Right lobe of liver (tissue), 6 donors: ENCODE measurements around the gene ZSWIM5. TPM values are rescaled to one million over a fixed set of nuclear protein-coding genes. Genes with fewer than 3 reads are reported as not detected.
A peak's percentile ranks its signal among the peaks of the same experiment; 100 is the strongest.

ENCODE experiments used
- ATAC-seq, 4 donors: fragments of 200-7000 bp; cut with Tn5 transposase; one replicate each; pipeline ENCODE4 v1.9.1; 2020; ENCODE audit warnings: mild to moderate bottlenecking in 4 of 4, moderate library complexity in 4 of 4
- DNase-seq, 3 donors: peaks; one replicate each; pipeline ENCODE4 v3.0.0-alpha.2; 2020
- H3K27ac ChIP-seq, 3 donors: fragments of 200-600 bp; one replicate each; pipeline ENCODE4 v1.8.0; 2022
- H3K27me3 ChIP-seq, 2 donors: fragments of 200-600 bp; one replicate each; pipeline ENCODE4 v1.8.0; 2022
- H3K36me3 ChIP-seq, 4 donors: fragments of 200-600 bp; sonication (generic) in 1 of 4; one replicate each; pipeline versions ENCODE4 v1.5.1 to v1.8.0; 2017 to 2022; ENCODE audit warnings: control low read depth in 1 of 4
- H3K4me1 ChIP-seq, 4 donors: fragments of 200-600 bp; sonication (generic) in 1 of 4; one replicate each; pipeline versions ENCODE4 v1.5.1 to v1.8.0; 2017 to 2022; ENCODE audit warnings: control low read depth in 1 of 4
- H3K4me3 ChIP-seq, 3 donors: fragments of 200-600 bp; one replicate each; pipeline ENCODE4 v1.8.0; 2022
- H3K9me3 ChIP-seq, 4 donors: fragments of 200-600 bp; sonication (generic) in 1 of 4; one replicate each; pipeline versions ENCODE4 v1.5.1 to v1.8.0; 2017 to 2022; ENCODE audit warnings: control low read depth in 1 of 4
- CTCF ChIP-seq, 4 donors: fragments of 200-600 bp in 3 of 4; fragments of 450-650 bp in 1 of 4; IDR thresholded peaks; one replicate each; pipeline versions ENCODE4 v1.5.1 to v1.8.0; 2016 to 2022; ENCODE audit warnings: antibody characterized with exemption in 4 of 4, mild to moderate bottlenecking in 2 of 4
- POLR2A ChIP-seq: fragments of 450-650 bp; IDR thresholded peaks from one replicate; pipeline ENCODE4 v1.6.1; 2017; ENCODE audit warnings: antibody characterized with exemption, mild to moderate bottlenecking
- WGBS: methylation state at CpG from one replicate; pipeline ENCODE4 v1.1.6; 2018; ENCODE audit warnings: low coverage, low lambda C conversion rate; ENCODE audit not compliant: insufficient coverage; ENCODE audit errors: missing lambda C conversion rate; 5-methylcytosine and 5-hydroxymethylcytosine counted together
- intact Hi-C, 2 donors: fragments of 100-400 bp; cut with DNase I; formaldehyde crosslinking; loops; one replicate each; pipeline versions ENCODE4 v1.11.2 to v1.14.1; 2022
- total RNA-seq, 6 experiments: library from RNA; depleted of rRNA in 2 of 6; stranded (reverse); fragments of >200 nt in 2 of 6; fragmentation: NEBNext Ultra II Directional in 3 of 6; extraction: Animal tissue kit (Norgen Biotek cat#: 25700) in 3 of 6; gene quantifications; one replicate each; pipeline versions ENCODE4 v1.1.0 to v1.2.4, GENCODE V29; 2016 to 2023
- donor health status: DM: no; HTN: yes; CAD: no.
- donor health status: DM: no; HTN: no; CAD: no.
- donor health status: DM: no; HTN: no; CAD: no.
- donor health status: DM: no; HTN: yes; CAD: no.
- donor health status: DM: no; HTN: yes; CAD: no.

Gene ZSWIM5
- total RNA-seq, 6 experiments from 2014 or later, result 0.18 to 0.46 (median 0.31) TPM

GRCh38 chr1:45205011-45205909 is 1.1 kb downstream of the ZSWIM5 start:
- TF ChIP-seq POLR2A, result no peak
- no peak for TF ChIP-seq CTCF (IDR thresholded peaks at IDR 0.05)
- no peak overlapping the region for H3K27ac ChIP-seq
- WGBS, result 5% methylated on average over 19 of the region's 43 CpGs
- intact Hi-C loops, result no loop called here
- H3K4me1 ChIP-seq, result peaks cover 0 to 5% (median 2%) of the 10 kb centered on the region in 4 donors
- no peaks in the 10 kb centered on the region for H3K9me3 ChIP-seq
- H3K4me3 ChIP-seq, result peak overlapping the region in 2 of 3 donors; percentile 5 to 76
- no peaks in the 10 kb centered on the region for H3K27me3 ChIP-seq
- H3K36me3 ChIP-seq, result no peaks in the 10 kb centered on the region
- peak; percentile 45 to 69 (median 53) for DNase-seq
- ATAC-seq, result peak; percentile 44 to 59 (median 50)

DNA sequence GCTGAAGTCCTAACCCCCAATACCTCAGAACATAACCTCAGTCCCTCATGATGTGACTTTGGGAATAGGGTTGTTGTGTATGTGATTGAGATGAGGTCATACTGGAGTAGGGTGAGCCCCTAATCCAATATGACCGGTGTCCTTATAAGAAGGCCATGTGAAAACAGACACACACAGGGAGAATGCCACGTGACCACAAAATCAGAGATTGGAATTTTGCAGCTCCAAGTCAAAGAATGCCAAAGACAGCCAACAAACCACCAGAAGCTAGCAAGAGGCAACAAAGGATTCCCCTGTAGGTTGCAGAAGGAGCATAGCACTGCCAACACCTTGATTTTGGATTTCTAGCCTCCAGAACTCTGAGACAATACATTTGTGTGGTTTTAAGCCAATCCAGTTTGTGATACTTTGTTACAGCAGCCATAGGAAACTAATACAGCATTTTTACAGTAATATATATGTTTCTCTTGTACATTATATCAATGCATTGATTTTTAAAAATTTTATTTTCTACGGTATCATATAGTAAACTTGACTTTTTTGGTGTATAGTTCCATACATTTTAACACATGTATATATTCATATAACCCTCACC is 5.4 kb downstream of the ZSWIM5 start:
- intact Hi-C loops, result no loop called here
- TF ChIP-seq POLR2A (no peak), CTCF (IDR thresholded peaks at IDR 0.05) (no peak)
- no peak for ATAC-seq

DNA sequence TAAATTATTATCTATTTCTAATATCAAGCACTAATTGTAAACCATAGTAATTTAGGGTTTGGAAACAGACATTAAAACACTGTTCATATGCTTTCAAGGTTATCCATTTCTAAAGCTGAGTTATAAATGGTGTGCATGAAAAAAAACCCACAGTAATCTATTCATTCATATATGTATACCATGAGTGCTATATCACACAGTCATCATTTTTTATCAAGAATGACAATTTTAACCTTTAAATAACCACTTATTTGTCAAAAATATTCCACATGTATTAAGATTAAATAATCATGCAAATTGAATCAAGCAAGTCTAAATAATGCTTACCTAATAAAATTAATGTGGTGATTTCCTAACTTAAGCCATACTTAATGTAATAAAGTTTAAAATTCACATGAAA is 6.0 kb downstream of the ZSWIM5 start:
- ATAC-seq, result no peak

More for the DNA sequence above, 5.4 kb downstream of the ZSWIM5 start:
- Histone ChIP-seq H3K9me3 (no peaks in the 10 kb centered on the region), H3K27ac (no peak overlapping the region), H3K36me3 (no peaks in the 10 kb centered on the region), H3K4me3 (no peak overlapping the region), H3K4me1 (no peaks in the 10 kb centered on the region), H3K27me3 (no peaks in the 10 kb centered on the region)
- no peak for DNase-seq
- 82% methylated on average over 3 of the region's 3 CpGs for WGBS

GRCh38 chr1:45198185-45198584 is 8.2 kb downstream of the ZSWIM5 start:
- TF ChIP-seq POLR2A (no peak), CTCF (IDR thresholded peaks at IDR 0.05) (no peak)
- H3K4me3 ChIP-seq, result no peak overlapping the region
- no peaks in the 10 kb centered on the region for H3K27me3 ChIP-seq
- 63% methylated on average over 2 of the region's 2 CpGs for WGBS
- ATAC-seq (no peak), DNase-seq (no peak)
- H3K9me3 ChIP-seq, result no peaks in the 10 kb centered on the region
- no peak overlapping the region for H3K27ac ChIP-seq
- no peaks in the 10 kb centered on the region for H3K4me1 ChIP-seq
- H3K36me3 ChIP-seq, result no peaks in the 10 kb centered on the region
- intact Hi-C loops, result no loop called here

More for the DNA sequence above, 6.0 kb downstream of the ZSWIM5 start:
- TF ChIP-seq POLR2A (no peak), CTCF (IDR thresholded peaks at IDR 0.05) (no peak)
- no peaks in the 10 kb centered on the region for H3K4me1 ChIP-seq
- H3K9me3 ChIP-seq, result no peaks in the 10 kb centered on the region
- no peaks in the 10 kb centered on the region for H3K36me3 ChIP-seq
- H3K4me3 ChIP-seq, result no peak overlapping the region
- DNase-seq, result no peak
- no peak overlapping the region for H3K27ac ChIP-seq
- intact Hi-C loops, result no loop called here
- H3K27me3 ChIP-seq, result no peaks in the 10 kb centered on the region
